ENCODE measurements around the gene SMAD5. TPM values are rescaled to one million over a fixed set of nuclear protein-coding genes. Genes with fewer than 3 reads are reported as not detected.

The SMAD5 gene
- total RNA-seq, 1 donor from 2014 or later = 29.7 TPM

DNA sequence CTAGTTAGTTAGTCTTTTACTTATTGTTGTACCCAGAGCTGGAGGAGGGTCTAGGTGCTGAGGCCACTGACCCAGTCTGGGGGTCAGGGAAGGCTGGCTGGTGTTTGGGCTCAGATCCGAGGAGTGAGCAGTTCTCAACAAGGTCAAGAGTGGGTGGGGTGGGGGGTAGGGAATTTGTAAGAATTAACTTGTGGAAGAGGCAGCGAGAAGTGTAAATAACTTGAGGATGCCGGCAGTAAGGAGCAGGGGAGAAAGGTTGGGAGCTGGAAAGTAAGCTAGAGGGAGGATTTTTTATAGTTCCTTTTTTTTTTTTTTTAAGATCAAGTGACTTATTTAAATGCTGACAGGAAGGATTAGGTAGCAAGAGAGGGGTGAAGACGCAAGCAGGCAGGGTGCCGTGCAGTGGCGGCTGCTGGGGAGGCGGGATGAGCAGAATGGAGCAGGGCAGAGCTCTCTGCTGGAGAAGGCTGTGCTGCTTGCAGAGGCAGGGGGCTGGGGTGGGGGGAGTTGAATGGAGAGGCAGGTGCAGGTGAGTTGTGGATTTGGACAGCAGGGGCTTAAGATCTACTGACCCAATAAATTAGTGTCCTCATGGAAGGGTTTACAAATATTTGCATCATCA is 95.6 kb downstream of the SMAD5 start:
- no peaks in the 10 kb centered on the region for H3K36me3 ChIP-seq (ENCODE audit: control insufficient read depth, insufficient read depth, low read length)
- H3K4me3 ChIP-seq (ENCODE audit: low read depth, low read length) = no peak overlapping the region
- DNase-seq (ENCODE audit: low read depth) (no peak), FAIRE-seq (no peak)
- peaks cover 15% of the 10 kb centered on the region for H3K27me3 ChIP-seq (ENCODE audit: control insufficient read depth, insufficient read depth, low read length)
- TF ChIP-seq, protein P1, sequence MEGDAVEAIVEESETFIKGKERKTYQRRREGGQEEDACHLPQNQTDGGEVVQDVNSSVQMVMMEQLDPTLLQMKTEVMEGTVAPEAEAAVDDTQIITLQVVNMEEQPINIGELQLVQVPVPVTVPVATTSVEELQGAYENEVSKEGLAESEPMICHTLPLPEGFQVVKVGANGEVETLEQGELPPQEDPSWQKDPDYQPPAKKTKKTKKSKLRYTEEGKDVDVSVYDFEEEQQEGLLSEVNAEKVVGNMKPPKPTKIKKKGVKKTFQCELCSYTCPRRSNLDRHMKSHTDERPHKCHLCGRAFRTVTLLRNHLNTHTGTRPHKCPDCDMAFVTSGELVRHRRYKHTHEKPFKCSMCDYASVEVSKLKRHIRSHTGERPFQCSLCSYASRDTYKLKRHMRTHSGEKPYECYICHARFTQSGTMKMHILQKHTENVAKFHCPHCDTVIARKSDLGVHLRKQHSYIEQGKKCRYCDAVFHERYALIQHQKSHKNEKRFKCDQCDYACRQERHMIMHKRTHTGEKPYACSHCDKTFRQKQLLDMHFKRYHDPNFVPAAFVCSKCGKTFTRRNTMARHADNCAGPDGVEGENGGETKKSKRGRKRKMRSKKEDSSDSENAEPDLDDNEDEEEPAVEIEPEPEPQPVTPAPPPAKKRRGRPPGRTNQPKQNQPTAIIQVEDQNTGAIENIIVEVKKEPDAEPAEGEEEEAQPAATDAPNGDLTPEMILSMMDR (IDR thresholded peaks at IDR 0.05; ENCODE audit: insufficient read depth, low read length, severe bottlenecking) = no peak

DNA sequence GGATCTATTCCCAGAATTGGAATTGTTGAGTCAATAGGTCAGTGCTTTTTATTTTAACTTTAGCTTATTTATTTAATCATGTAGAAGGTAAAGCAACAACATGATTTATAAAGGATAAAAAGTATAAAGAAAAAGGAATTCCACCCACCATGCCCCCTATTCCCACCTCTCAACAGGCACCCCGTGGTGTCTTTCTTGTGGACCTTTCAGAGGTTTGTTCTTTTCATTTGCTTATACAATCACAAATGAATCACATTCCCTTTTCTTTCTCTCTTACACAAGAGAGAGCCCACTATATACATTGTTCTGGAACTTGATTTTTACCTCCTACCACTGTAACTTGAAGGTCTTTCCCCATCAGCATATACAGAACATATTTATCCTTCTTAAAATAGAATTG is 97.5 kb downstream of the SMAD5 start:
- Histone ChIP-seq H3K4me3 (ENCODE audit: low read depth, low read length) (no peak overlapping the region), H3K27me3 (ENCODE audit: control insufficient read depth, insufficient read depth, low read length) (peaks cover 15% of the 10 kb centered on the region), H3K36me3 (ENCODE audit: control insufficient read depth, insufficient read depth, low read length) (no peaks in the 10 kb centered on the region)
- TF ChIP-seq, protein P1 (IDR thresholded peaks at IDR 0.05; ENCODE audit: insufficient read depth, low read length, severe bottlenecking) = no peak
- DNase-seq (ENCODE audit: low read depth) = no peak
- no peak for FAIRE-seq

DNA sequence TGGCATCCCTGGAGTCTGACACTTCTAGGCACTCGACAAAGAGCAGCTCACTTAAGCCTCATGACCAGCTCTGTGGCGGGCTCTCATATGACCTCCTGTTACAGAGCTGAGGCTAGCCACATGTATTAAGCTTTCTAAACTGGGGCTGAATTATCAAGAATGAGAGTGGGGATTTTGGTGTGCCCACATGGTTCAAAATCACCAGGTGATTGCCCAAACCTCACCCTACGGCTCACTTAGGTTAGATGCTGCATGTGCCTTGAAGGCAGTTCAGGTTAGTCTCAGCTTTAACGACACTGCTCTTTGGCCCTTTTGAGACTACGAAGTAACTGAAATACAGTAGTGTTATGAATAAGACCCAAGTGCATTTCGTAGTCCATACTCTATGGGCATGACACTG is 99.7 kb downstream of the SMAD5 start:
- no peak for FAIRE-seq
- TF ChIP-seq, protein P1 (IDR thresholded peaks at IDR 0.05; ENCODE audit: insufficient read depth, low read length, severe bottlenecking) = no peak

More for the DNA sequence above, 99.7 kb downstream of the SMAD5 start:
- Histone ChIP-seq H3K4me3 (ENCODE audit: low read depth, low read length) (no peak overlapping the region), H3K27me3 (ENCODE audit: control insufficient read depth, insufficient read depth, low read length) (peaks cover 14% of the 10 kb centered on the region), H3K36me3 (ENCODE audit: control insufficient read depth, insufficient read depth, low read length) (no peaks in the 10 kb centered on the region)
- DNase-seq (ENCODE audit: low read depth) = no peak

Other genes starting within 250 kb of the SMAD5 start
- not detected in 2 replicates for gene IL9, start 237.0 kb upstream of the SMAD5 start, total RNA-seq
- not detected in 2 replicates for gene LECT2, start 177.9 kb upstream of the SMAD5 start, total RNA-seq
- 211 and 218 TPM in 2 replicates for gene TGFBI, start 103.9 kb upstream of the SMAD5 start, total RNA-seq
- gene SMIM32, start 60.3 kb downstream of the SMAD5 start, total RNA-seq = not detected in 2 replicates
- not detected in 2 replicates for gene TRPC7, start 232.7 kb downstream of the SMAD5 start, total RNA-seq

Data from bronchial epithelial cell (primary cell).